Astrocyte (in vitro differentiated cells and primary cell): ENCODE results near the gene STPG3.

Source experiments
- CTCF ChIP-seq: IDR thresholded peaks from 2 replicates; pipeline ENCODE4 v1.5.1; 2011; ENCODE audit warnings: low read depth, mild to moderate bottlenecking, inconsistent platforms, low read length, moderate library complexity; ENCODE audit not compliant: insufficient read depth
- EZH2 ChIP-seq: IDR thresholded peaks from 2 replicates; pipeline ENCODE4 v1.6.1; 2012; ENCODE audit warnings: mild to moderate bottlenecking, low read length, inconsistent platforms; ENCODE audit not compliant: insufficient read depth

GRCh38 chr9:137242269-137243203, 8.6 kb upstream of the STPG3 start:
- TF ChIP-seq CTCF (no peak), EZH2 (no peak)
